HG03095 (cell line): Measurements from ENCODE around the gene ITGB2.

Source experiments
- ATAC-seq: cut with Tn5 transposase; IDR thresholded peaks from one replicate; pipeline ENCODE4 v1.9.1; 2021; ENCODE audit warnings: moderate library complexity; ENCODE audit not compliant: unreplicated experiment

Gene ITGB2

DNA sequence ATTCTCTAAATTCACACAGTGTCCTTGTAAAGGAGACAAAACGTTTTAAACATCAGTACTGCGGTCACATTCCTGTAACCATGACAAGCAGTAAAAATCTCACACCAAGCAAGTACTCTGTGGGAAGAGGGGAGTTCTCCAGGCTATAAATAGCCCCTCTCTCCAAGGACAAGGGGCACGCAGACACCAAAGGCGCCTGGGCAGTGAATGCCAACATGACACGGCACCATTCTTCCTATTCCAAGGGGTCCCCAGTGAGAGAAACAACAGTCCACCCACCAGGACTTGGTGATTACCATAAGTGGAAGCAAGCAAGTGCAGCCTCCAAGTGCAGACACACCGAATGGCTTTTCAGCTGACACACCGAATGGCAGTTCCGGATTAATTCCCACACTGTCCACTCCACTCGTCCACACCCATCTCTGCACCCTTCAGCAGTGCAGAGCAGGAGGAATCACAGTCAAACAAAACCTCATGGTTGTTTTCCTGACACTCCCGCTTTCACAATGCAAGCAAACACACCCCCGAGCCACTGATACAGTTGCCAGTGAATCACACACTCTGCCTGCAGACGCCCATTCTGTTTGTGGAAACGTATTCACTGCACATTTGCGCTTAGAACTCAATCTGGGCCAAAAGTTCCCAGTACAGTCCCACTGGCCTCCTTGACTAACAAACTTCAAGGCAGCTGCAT is 49.0 kb downstream of the ITGB2 start:
- ATAC-seq: no peak

DNA sequence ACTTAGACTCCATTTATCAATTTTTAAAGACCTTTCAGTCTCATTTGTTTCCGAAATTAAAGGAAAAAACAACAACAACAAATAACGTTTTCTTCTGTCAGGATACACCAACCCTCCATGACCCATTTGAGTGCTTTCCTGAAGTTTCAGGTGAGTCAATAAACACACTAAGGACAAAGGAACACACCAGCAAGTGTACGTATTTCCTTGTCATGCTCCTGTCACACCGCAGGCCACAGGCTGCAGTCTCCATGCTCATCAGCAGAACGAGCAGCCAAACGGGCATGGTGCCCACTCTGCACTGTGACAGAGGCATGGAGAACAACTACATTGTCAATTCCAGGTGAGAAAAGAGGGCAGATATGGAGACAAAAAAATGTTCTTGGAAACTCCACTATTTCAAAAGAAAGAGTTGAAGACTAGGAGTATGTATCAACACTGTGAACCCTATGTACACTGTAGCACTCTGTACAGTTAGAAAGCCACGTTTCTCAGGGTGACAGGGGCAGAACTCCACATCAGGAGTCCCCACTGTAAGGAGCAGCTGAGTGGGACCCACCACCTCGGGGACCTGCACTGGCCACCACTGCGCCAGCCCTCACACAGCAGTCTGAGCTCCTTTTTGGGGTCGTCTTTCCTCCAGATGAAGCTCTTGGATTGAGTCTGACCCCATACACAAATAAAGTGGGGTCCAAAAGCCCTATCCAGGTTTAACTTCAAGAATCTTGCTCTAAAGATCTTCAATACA is 49.8 kb downstream of the ITGB2 start:
- ATAC-seq: no peak

DNA sequence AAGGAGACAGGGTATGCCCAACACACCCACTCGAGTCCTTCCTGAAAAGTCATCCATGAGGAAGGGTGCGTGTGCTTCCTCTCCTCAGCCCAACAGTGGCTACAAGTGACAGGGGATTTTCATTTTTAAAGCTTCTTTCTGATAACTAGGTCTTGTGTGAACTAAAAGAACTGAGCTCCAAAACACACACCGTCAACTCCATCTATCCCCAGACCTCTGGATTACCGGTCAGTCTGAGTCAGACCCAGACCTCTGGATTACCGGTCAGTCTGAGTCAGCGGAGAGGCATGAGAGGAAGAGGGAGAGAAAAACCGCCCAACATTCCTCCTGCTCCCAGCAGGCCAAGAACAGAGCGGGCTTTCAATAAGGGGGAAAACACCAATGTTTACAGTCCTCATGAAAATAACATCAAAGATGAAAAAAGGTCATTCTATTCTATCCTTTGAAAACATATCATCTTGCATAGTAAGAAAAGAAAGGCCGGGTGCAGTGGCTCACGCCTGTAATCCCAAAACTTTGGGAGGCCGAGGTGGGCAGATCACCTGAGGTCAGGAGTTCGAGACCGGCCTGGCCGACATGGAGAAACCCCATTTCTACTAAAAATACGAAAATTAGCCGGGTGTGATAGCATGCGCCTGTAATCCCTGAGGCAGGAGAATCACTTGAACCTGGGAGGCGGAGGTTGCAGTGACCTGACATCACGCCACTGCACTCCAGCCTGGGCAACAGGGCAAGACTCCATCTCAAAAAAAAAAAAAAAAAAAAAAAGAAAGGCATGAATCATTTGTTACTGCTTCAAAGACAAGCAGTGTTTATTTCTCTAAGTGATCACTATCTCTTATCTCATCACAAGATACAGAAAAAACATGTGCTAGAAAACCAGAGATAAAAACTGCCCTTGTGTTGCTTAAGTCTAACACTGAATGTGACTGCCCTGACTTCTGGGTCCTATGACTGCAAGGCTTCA is 50.6 kb downstream of the ITGB2 start:
- no peak for ATAC-seq

DNA sequence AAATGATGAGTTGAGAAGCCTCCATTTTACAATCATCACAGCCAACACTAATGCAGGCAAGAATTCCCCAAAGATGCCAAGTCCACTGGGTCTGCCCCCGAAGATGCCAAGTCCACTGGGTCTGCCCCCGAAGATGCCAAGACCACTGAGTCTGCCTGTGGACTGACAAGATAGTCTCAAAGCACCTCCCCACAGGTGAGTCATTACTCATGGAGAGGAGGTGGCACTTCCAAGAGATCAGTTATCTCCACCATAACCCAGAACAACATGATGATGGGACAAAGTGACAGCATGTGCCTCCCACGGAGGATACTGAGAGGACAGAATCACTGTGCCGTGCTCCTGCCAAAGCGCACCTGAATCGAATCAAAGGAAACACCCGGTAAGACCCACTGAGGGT is 52.0 kb downstream of the ITGB2 start:
- ATAC-seq: no peak

DNA sequence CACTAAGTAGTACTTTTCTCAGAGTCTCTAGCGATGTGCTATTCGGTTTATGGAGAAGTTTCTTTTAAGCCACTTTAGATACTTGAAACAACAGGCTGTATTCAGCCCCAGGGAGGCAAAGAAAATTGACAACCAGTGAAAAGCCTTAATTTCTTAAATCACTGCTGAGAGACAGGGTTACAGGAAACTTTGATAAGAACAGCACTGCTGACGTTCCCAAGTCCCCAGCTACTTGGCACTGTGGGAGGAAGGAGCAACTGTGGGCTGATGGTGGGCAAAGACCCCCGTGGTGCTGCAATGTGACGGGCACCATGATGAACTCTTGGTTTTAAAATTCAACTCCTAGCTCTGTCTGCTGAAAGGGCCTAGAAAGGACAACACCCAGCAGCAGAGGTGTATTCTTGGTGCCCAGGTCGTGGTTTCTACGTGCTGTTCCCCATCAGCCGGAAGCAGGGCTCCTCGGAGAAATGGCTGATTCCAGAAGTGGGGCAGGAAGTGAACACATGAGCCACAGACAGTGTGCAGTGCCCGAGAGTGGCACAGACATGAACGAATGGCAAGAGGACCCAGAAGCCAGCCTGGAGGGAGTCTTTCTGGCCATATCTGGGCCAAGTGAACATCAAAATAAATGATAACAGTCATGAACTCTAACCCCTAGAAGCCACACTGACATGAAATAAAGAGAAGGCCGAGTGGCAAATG is 52.5 kb downstream of the ITGB2 start:
- ATAC-seq: no peak

DNA sequence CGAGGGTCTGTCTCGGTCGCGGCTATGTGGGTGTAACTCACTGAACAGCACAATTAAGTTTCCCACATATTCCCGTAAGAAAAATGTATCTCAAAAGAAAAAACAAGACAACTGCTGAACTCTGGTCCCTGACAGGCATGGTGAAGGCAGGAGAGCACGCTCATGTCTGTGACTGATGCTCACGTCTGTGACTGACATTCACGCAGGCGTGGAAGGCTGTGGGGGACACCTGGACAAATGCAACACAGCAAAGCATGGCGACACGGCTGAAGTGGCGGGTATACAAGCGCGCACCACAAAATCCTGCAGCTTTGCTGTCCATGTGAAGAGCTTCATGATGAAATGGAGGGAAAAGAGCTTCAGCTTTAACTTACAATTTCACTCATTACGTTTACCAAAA is 53.2 kb downstream of the ITGB2 start:
- no peak for ATAC-seq

DNA sequence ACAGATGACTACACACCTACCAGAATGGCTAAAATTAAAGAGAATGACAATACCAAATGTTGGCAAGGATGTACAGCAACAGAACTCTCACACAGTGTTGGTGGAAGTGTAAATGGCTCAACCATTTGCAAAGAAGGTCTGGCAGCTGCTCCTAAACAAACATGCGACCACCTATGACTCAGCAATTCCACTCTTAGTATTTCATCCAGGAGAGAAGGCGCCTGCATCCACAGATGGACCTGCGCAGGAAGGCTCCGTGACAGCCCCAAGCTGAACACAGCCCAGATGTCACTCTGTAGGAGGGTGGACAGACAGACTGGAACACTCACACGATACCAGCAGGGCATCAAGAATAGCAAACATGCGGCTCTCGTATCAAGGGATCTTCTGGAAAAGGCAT is 53.9 kb downstream of the ITGB2 start:
- no peak for ATAC-seq

DNA sequence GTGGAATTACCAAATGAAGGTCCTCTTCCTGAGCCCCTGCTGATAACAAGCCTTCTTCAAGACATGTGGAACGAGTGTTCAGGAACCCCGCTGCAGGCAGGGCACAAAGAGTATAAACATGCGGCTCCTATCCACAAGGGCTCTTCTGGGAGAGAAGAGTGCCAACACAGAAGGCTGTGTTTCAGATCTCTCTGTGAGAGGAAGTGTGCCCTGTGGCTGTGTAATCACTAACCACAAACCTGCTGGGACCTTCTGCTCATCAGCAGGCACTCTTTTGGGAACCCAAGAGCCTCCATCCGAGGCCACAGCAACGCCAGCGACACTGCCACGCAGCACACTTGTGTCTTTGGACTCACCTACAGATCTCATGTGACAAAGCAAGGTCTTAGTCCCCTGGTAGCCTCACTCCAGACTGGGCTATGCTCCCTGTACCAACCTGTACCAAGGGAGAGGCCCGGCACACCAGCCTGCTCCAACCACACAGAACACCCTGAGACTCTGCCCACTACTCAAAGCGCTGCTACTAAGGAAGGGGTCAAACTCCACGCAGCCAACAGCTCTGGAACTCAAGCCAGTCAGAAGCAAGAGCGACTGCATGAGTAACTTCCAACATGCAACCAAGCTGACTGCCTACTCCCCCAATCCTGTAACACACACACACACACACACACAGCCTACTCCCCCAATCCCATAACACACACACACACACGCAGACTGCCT is 55.0 kb downstream of the ITGB2 start:
- no peak for ATAC-seq

DNA sequence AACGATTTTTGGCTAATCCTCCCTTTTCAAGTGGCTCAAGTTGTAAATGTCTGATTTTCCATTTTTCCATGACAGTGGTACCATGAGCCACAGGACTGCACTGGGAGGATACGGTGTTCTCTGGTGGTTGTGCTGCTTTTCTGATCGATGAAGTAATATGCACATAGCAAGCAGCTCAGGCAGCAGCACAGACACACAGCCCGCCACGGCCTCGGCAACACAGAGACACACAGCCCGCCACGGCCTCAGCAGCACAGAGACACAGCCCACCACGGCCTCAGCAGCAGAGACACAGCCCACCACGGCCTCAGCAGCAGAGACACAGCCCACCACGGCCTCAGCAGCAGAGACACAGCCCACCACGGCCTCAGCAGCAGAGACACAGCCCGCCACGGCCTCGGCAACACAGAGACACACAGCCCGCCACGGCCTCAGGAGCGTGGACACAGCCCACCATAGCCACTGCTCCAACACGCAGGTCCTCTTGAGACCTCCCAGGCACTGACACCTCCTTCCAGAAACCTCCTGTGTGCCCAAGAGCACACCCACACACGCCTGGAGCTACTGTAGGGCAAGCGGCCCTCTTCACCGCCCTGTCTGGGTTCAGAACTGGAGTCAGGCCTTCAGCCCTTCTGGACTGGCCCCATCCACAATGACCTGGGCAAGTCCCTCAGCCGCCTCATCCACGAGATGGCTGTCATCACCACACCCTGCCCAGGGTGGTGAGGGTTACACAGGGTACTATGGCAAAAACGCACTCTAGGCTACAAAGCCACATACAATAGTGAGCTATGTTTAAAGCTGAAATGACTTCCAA is 57.6 kb downstream of the ITGB2 start:
- no peak for ATAC-seq

DNA sequence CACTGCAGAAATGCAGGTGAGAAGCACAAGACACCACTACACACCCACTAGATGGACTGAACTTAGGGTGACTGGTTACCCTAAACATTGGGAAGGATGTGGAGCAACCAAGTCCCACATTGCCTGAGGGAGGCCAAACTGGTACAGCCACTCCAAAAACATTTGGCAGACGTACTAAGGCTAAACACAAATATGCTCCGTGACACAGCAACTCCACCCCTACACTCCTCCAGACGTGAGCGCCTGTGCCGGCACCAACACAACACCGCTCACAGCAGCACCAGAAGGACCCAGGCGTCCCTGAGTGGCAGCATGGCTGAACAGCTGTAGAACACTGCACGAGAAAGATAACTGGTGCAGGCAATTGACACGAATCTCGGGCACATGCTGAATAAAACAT is 61.9 kb downstream of the ITGB2 start:
- no peak for ATAC-seq

DNA sequence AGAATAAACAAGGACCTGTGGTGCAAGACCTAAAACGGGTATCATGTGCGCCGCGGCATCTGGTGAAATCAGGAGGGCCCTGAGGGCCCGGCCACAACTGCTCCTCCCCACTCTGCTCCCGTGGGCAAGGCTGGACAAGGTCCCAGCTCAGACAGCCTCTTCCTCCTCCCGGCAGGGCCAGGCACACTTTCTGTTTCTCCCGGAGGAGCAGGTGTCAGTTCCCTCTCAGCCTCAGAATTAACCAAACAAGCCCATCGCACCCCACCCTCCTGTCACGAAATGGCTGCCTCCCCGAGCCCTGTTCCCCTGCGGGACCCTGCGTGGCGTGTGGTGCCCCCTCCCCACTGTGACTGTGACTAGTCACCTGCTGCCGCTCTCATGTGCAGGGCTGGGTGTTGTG is 62.4 kb downstream of the ITGB2 start:
- ATAC-seq: no peak

DNA sequence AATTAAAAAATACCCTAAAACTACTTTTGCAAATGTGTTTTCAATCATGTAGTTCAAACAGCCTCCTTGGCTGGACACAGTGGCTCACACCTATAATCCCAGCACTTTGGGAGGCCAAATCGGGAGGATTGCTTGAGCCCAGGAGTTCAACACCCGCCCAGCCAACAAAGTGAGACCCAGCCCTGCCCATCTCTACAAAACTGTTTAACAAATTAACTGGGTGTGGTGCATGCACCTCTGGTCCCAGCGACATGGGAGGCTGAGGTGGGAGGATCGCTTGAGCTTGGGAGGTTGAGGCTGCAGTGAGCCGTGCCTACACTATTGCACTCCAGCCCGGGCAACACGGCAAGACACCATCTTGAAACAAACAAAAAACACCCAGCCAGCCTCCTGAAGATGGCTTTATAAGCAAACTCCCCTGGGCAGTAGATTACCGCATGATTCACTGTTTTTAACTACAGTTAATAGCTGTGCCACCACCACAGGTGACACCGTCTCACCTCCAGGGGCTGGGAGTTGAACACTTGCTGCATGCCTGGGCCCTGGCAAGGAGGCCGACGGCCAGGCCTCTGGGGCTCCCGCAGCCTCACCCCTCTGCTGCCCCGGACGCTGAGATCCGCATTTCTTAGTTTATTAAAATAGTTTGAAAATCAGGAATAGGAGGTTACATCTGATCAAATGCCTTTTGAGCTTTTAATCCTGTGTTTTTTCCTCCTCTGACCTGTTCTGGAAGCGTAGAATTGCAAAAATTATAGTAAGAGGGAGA is 63.4 kb downstream of the ITGB2 start:
- no peak for ATAC-seq

DNA sequence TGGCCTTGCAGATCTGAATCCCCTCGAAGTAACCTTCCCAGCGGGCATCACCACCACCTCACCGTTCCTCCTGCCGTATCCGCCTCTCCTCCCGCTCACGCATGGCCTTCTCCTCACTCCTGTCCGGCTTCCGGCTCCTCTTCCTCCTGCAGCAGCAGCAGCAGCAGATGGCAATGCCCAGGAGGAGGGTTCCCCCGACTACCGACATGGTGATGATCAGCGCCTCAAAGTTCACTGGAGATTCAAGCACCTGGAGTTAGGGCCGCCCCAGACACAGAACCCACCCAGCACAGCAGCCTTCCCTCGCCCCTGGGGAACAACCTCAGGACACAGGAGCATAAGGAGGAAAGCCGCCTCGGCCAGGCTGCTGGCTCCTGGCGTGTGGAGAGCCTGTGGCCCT is 64.6 kb downstream of the ITGB2 start:
- no peak for ATAC-seq

DNA sequence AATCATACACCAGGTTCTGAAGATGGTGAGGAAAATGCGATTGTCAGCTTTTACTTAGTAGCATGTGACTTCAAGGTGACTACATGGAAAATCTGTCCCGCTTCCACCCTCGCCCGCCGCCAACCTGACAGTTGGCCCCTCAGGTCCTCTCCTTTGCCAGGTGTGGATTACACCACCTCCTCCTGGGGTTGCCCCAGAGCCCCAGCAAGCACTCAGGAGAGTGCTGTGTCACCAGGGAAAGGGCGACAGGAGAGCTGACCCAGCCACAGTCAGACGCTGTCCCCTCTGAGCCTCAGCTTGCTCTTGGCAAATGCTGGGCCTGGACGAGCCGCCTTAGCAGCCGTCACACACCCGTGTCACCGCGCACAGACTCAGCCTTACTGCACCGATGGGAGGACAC is 65.1 kb downstream of the ITGB2 start:
- no peak for ATAC-seq

DNA sequence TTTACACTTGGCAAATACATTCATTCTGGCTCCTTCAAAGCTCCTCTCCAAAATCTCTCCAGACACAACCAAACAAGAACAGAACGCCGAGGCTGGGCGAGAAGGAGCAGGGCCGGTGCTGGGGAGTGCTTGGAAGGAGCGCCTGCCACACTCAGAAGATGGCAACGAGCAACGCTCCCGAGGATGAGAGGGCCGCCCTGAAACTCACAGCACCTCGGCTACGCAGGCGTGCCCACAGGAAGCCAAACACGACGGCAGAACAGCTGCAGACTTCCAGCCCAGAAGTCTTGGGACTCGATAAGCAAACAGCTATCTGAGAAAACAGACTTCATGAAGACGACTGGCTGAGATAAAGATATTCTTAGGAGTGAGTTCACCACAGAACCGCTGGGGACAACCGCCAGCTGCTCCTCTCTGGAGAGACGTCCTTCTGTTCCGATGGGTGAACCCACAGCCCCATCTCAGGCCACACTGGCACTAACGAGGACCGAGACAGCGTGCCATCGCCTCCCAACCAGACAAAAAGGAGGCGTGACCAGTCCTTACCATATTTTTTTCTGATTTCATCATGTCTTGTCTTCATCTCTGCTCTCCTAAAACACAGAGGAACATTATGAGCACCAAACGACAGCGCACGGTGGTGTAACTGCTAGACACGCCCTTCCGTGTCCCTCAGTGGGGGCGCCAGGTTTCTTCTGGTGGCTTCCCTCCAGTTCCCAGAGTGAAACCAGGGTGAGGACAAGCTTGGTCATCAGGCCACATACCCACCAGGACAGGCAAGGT is 65.8 kb downstream of the ITGB2 start:
- ATAC-seq: no peak

DNA sequence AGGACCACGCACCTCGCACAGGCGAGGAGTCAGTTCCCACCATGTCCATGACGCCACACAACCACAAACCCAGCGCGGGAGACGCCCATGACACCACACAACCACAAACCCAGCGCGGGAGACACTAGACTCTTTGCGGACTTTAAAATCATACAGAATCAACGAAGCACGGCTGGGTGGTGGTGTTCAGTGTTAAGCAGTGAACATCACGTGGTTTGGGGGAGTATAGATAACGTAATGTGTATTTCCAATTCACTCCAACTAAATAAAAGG is 66.4 kb downstream of the ITGB2 start:
- ATAC-seq: no peak

DNA sequence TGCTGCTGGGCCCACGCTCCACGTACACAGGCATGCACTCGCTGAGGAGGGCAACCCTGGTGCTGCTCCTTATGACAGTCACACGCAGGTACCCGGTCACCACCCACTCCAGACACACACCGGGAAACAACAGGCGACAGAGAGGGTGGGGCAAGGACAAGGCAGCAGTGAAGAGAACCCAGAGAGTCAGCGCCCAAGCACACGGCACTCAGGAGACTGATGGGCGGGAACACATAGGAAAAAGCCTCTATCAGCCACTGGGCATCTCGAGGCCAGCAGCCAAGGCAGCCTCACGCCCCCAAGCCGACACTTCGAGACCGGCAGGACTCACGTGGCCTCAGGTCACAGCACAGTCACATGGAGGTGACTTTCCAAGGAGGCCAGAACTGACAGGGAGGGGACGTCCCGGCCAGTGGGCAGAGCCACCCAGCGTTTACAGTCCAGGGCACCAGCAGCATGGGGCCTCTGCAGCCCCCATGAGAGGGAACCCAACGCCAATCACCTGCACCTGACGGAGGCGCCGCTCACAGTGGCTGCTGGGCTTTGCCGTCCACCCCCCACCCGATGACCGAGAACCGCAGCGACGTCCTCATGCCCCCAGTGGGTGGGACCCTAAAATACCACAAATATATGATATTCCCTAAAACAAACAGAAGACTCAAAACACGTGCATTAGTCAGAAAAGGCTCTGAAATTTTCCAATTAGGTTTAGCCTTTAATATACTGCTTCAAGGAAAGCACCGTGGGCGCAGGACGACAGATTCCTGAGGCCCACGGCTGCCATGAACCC is 66.9 kb downstream of the ITGB2 start:
- no peak for ATAC-seq
